ENCODE data around the gene MECR. TPM values are rescaled to one million over a fixed set of nuclear protein-coding genes. Genes with fewer than 3 reads are reported as not detected.
"Not testable (repeated sequence)": the region's sequence is repeated elsewhere in the genome, so short reads cannot be mapped to it uniquely, and the experiment has no call there.

The MECR gene
- total RNA-seq, 2 experiments from 2014 or later: 42.0 to 42.7 TPM

GRCh38 chr1:29162025-29162424 is 68.7 kb downstream of the MECR start:
- Mint-ChIP-seq H3K9me3 (no peaks in the 10 kb centered on the region), H3K4me1 (peaks cover 33% of the 10 kb centered on the region), H3K36me3 (peaks cover 31% of the 10 kb centered on the region), H3K27ac (no peak overlapping the region), H3K4me3 (no peak overlapping the region), H3K27me3 (no peaks in the 10 kb centered on the region)
- DNase-seq: no peak

GRCh38 chr1:29159773-29160172 is 71.0 kb downstream of the MECR start:
- DNase-seq: no peak
- H3K4me3 Mint-ChIP-seq: no peak overlapping the region
- no peaks in the 10 kb centered on the region for H3K9me3 Mint-ChIP-seq
- H3K36me3 Mint-ChIP-seq: peaks cover 33% of the 10 kb centered on the region
- peaks cover 18% of the 10 kb centered on the region for H3K4me1 Mint-ChIP-seq
- no peak overlapping the region for H3K27ac Mint-ChIP-seq
- no peaks in the 10 kb centered on the region for H3K27me3 Mint-ChIP-seq

GRCh38 chr1:29157269-29157601 is 73.5 kb downstream of the MECR start:
- no peak for DNase-seq
- no peak overlapping the region for H3K27ac Mint-ChIP-seq
- no peak overlapping the region for H3K4me3 Mint-ChIP-seq
- H3K27me3 Mint-ChIP-seq: no peaks in the 10 kb centered on the region
- H3K9me3 Mint-ChIP-seq: no peaks in the 10 kb centered on the region
- peaks cover 4% of the 10 kb centered on the region for H3K4me1 Mint-ChIP-seq
- peaks cover 33% of the 10 kb centered on the region for H3K36me3 Mint-ChIP-seq

GRCh38 chr1:29156543-29157268 is 74.0 kb downstream of the MECR start:
- no peaks in the 10 kb centered on the region for H3K27me3 Mint-ChIP-seq
- DNase-seq: no peak
- no peaks in the 10 kb centered on the region for H3K9me3 Mint-ChIP-seq
- H3K36me3 Mint-ChIP-seq: peaks cover 35% of the 10 kb centered on the region
- no peak overlapping the region for H3K4me3 Mint-ChIP-seq
- peaks cover 2% of the 10 kb centered on the region for H3K4me1 Mint-ChIP-seq
- H3K27ac Mint-ChIP-seq: no peak overlapping the region

DNA sequence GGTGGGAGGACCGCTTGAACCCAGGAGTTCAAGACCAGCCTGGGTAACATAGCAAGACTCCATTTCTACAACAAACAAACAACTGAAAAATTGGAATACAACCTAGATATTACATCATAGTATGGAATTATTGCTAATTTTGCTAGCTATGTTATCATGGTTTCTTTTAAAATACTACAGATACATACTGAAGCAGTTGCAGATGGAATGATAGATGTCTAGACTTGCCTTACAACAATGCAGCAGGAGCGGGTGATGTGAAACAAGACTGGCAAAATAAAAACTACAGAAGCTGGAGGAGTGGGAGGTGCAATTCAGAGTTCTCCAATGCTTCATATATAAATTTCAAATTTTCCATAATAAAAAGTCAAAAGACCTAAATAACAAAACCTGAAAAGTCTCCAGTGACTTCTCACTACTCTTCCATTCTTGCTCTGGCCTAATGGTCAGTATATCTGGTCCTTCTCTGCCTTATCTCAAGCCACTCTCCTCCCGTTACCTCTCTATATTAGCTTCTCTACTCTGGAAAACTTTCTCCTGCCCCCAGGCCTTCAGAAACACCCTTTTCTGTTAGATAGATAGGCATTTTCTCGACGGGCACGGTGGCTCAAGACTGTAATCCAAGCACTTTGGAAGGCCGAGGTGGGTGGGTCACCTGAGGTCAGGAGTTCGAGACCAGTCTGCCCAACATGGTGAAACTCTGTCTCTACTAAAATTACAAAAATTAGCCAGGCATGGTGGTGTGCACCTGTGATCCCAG is 78.5 kb downstream of the MECR start:
- DNase-seq: no peak
- peaks cover 56% of the 10 kb centered on the region for H3K36me3 Mint-ChIP-seq
- H3K27ac Mint-ChIP-seq: no peak overlapping the region
- no peaks in the 10 kb centered on the region for H3K9me3 Mint-ChIP-seq
- no peaks in the 10 kb centered on the region for H3K27me3 Mint-ChIP-seq
- H3K4me3 Mint-ChIP-seq: no peak overlapping the region
- peaks cover 4% of the 10 kb centered on the region for H3K4me1 Mint-ChIP-seq

- H3K4me1 Mint-ChIP-seq, H3K4me3 Mint-ChIP-seq, DNase-seq, H3K27me3 Mint-ChIP-seq, H3K27ac Mint-ChIP-seq, H3K9me3 Mint-ChIP-seq: not testable (repeated sequence)
- peaks cover 69% of the 10 kb centered on the region for H3K36me3 Mint-ChIP-seq
These were observed 80.4 kb downstream of the MECR start for GRCh38 chr1:29150346-29150745.

DNA sequence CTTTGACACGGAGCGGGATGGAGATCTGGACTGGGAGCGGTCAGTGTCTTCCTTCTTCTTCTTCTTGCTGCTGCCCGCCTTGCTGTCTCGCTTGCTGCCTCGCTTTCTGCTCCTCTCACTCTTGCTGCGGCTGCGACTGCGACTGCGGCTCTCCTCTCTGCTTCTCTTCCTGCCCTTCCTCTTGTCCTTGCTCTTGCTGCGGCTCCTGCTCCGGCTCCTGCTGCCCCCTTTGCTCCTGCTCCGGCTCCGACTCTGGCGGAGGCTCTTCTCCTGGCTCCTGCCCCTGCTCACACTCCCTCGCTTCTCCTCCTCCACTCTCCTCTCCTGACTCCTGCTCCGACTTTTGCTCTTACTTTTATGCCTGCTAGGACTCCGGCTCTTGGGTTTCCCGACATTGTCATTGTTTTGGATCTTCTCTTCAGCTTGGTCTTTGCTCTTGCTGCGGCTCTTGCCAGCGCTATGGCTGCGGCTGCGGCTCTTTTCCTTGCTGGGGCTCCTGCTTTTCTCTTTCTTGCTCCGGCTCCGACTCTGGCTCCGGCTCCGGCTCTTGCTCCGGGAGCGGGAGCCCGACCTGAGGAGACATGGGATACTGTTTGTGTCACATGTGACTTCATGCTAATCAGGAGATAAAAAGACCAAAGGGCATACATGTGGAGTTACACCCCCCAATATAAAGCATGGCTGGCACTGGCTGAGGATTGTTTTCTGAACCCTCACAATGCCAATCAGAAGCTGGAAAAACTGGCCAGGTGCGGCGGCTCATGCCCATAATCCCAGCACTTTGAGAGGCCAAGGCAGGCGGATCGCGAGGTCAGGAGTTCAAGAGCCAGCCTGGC is 81.9 kb downstream of the MECR start:
- Mint-ChIP-seq H3K9me3 (peaks cover 3% of the 10 kb centered on the region), H3K4me3 (peak overlapping the region; percentile 40), H3K4me1 (peaks cover 2% of the 10 kb centered on the region), H3K27me3 (no peaks in the 10 kb centered on the region), H3K36me3 (peaks cover 74% of the 10 kb centered on the region), H3K27ac (no peak overlapping the region)
- no peak for DNase-seq

- H3K36me3 Mint-ChIP-seq: peaks cover 65% of the 10 kb centered on the region
- peaks cover 3% of the 10 kb centered on the region for H3K9me3 Mint-ChIP-seq
- no peak overlapping the region for H3K4me3 Mint-ChIP-seq
- no peaks in the 10 kb centered on the region for H3K27me3 Mint-ChIP-seq
- H3K4me1 Mint-ChIP-seq: peaks cover 2% of the 10 kb centered on the region
- H3K27ac Mint-ChIP-seq: peak overlapping the region; percentile 31
- no peak for DNase-seq
These were observed 84.8 kb downstream of the MECR start for GRCh38 chr1:29145739-29146437.

DNA sequence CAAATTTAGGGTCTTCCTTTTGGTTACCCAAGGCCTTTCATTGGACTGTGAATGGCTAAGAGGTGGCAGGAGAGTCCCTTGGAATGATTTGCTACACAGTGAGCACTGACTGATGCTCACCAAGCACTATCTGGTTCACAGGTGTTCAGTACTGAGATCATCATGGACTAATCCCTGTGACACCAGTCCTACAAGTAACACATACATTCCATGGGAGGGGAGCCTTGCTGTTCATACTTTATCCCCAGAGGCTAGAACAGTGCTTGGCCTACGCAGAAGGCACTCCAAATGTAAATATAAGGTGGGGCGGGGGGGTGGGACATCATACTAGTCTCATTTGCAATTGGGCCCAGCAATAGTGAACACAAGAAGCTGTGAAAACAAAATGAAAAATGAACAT is 86.6 kb downstream of the MECR start:
- no peaks in the 10 kb centered on the region for H3K27me3 Mint-ChIP-seq
- no peak overlapping the region for H3K27ac Mint-ChIP-seq
- H3K4me1 Mint-ChIP-seq: peaks cover 2% of the 10 kb centered on the region
- H3K36me3 Mint-ChIP-seq: peaks cover 50% of the 10 kb centered on the region
- no peak for DNase-seq
- H3K4me3 Mint-ChIP-seq: no peak overlapping the region
- H3K9me3 Mint-ChIP-seq: peaks cover 3% of the 10 kb centered on the region

DNA sequence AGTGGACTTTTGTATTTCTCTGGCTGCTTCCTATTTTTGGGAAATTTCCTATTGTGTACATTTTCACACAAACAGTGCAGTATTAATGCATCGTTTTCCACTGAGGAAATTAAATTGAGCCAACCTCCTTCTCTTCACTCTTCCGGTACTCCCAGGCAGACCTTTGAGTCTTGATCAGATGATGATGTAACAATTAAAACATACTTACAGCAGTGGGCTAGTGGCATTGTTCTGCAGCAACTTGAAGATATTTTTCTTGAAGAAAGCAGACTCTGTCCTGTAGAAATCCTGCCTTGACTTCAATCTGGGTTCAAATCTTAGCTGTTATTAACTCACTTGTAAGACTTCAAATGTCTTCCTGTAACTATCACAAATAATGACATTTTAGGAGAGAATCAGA is 88.0 kb downstream of the MECR start:
- Mint-ChIP-seq H3K4me1 (no peaks in the 10 kb centered on the region), H3K9me3 (peaks cover 3% of the 10 kb centered on the region), H3K4me3 (no peak overlapping the region), H3K36me3 (peaks cover 36% of the 10 kb centered on the region), H3K27me3 (no peaks in the 10 kb centered on the region), H3K27ac (no peak overlapping the region)
- no peak for DNase-seq

Other genes starting within 250 kb of the MECR start
- gene TMEM200B, start 107.0 kb downstream of the MECR start, total RNA-seq: under 1 TPM; 0.90 to 0.99 TPM
- gene SRSF4, start 49.0 kb downstream of the MECR start, total RNA-seq: 100 to 1,000 TPM; 113 to 114 TPM
- gene PTPRU, start 5.6 kb upstream of the MECR start, total RNA-seq: under 1 TPM; 0.52 to 0.74 TPM

All from activated naive CD8-positive, alpha-beta T cell treated with anti-CD3 and anti-CD28 coated beads for 36 hours (primary cell).